NT2/D1 (cell line): ENCODE data around the gene H2BK1.

Experiments used
- DNase-seq: peaks from one replicate; pipeline ENCODE4 v3.0.0-alpha.2; 2011; ENCODE audit warnings: low read depth, low spot score
- H3K27me3 ChIP-seq: 2 replicates; pipeline ENCODE4 v1.6.0; 2011; ENCODE audit warnings: mild to moderate bottlenecking; ENCODE audit not compliant: insufficient read length, insufficient read depth
- H3K36me3 ChIP-seq: 2 replicates; pipeline ENCODE4 v1.6.1; 2011; ENCODE audit warnings: mild to moderate bottlenecking, low read length, mixed read lengths; ENCODE audit not compliant: insufficient read depth, insufficient read length
- H3K4me1 ChIP-seq: 2 replicates; pipeline ENCODE4 v1.5.1; 2011; ENCODE audit not compliant: insufficient read depth, insufficient read length
- H3K4me3 ChIP-seq: 2 replicates; pipeline ENCODE4 v1.5.1; 2011; ENCODE audit warnings: low read depth; ENCODE audit not compliant: insufficient read length
- H3K9ac ChIP-seq: 2 replicates; pipeline ENCODE4 v1.6.0; 2011; ENCODE audit warnings: low read depth; ENCODE audit not compliant: insufficient read length
- H3K9me3 ChIP-seq: 2 replicates; pipeline ENCODE4 v1.5.1; 2011; ENCODE audit warnings: mild to moderate bottlenecking, low read length; ENCODE audit not compliant: insufficient read depth
- SUZ12 ChIP-seq: IDR thresholded peaks from 2 replicates; pipeline ENCODE4 v1.6.1; 2011; ENCODE audit not compliant: insufficient read length, insufficient read depth; ENCODE audit errors: extremely low read depth
- YY1 ChIP-seq: IDR thresholded peaks from 2 replicates; pipeline ENCODE4 v1.6.1; 2011; ENCODE audit not compliant: insufficient read length, insufficient read depth
- ZNF274 ChIP-seq: IDR thresholded peaks from 2 replicates; pipeline ENCODE4 v1.6.1; 2011; ENCODE audit warnings: mild to moderate bottlenecking, low read depth, low read length

The H2BK1 gene

GRCh38 chr7:151161757-151162156, 48.5 kb downstream of the H2BK1 start:
- Histone ChIP-seq H3K4me3 (no peak overlapping the region), H3K9me3 (no peaks in the 10 kb centered on the region), H3K27me3 (peaks cover 65% of the 10 kb centered on the region), H3K9ac (no peak overlapping the region), H3K36me3 (no peaks in the 10 kb centered on the region), H3K4me1 (no peaks in the 10 kb centered on the region)
- DNase-seq = no peak
- TF ChIP-seq SUZ12 = no peak
- TF ChIP-seq ZNF274 = no peak
- TF ChIP-seq YY1 = no peak
